Activated CD4-positive, alpha-beta T cell treated with anti-CD3 and anti-CD28 coated beads, Interleukin-2, amount 50 U/mL, for 24 hours (primary cell): ENCODE data around the gene EPN3.

ENCODE experiments used
- DNase-seq, 2 donors: peaks; one replicate each; pipeline ENCODE4 v3.0.0-alpha.2; 2020; ENCODE audit warnings: low read depth in 1 of 2, low spot score in 1 of 2

Gene EPN3

GRCh38 chr17:50532452-50533024, at the start of gene EPN3:
Gene EPN3 (plus strand): TSS chr17:50532735. CDS start chr17:50536557, 3,822 bp downstream.
- DNase-seq: no peak

- no peak for DNase-seq
Measured at GRCh38 chr17:50483266-50483665, 49.3 kb upstream of the EPN3 start.

GRCh38 chr17:50484386-50485155, 48.0 kb upstream of the EPN3 start:
- DNase-seq: no peak

DNA sequence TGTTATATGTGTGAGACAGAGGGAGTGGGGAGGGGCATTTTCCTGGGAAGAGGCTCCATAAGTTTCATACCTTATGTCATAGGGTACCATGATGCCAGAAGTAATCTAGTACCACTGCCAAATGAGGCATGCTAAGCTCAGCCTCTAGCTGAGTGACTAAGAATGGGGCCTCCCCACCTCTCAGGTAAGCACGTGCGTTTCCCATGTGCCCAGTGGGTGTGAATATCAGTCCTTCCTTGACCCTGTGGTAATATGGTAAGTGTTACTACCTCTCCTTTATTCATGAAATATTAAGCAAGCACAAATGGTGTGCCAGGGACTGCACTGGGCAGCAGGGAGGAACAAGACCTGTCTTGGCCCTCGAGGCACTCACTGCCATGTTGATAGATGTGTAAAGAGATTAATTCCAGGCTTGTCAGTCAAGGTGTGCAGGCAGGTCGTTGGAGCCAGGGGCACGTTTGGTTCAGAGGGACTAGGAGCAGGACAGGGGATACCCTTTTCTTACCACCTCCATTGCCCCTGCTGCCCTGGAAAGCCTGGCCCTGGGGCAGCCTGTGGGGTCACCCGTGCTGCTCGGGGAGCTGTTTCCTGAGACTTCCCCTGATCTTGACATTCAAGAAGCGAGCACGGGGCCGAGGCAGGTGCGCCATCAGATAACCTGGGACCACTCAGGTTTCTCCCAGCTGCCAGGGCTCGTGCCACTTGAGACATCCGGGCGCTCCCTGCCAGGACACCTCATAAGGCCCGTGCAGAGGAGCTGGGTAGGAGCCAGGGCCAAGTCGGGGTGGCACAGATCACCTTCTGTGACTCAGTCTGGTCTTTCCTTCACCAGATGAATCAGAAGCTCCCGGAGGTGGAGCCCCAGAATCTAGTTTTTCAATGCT, 45.1 kb upstream of the EPN3 start:
- no peak for DNase-seq

- DNase-seq: no peak
Measured at GRCh38 chr17:50488880-50489279, 43.7 kb upstream of the EPN3 start.

DNA sequence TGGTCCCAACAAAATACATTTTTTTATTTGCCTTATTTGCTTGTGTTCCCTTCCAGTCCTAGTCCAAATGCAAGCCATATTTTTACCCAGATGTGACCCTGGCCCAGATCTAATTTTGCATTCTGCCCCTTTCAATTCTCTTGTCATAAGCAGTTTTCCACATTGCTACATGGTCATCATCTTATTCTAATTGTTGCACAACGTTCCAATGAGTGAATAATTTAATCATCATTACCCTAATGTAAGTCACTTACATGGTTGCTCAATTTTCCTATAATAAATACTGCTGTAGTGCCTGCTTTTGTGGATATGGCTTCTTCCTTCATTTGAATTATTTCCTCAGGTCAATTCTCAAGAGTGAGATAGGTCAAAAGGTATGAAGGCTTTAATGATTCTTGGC, 41.0 kb upstream of the EPN3 start:
- no peak for DNase-seq

DNA sequence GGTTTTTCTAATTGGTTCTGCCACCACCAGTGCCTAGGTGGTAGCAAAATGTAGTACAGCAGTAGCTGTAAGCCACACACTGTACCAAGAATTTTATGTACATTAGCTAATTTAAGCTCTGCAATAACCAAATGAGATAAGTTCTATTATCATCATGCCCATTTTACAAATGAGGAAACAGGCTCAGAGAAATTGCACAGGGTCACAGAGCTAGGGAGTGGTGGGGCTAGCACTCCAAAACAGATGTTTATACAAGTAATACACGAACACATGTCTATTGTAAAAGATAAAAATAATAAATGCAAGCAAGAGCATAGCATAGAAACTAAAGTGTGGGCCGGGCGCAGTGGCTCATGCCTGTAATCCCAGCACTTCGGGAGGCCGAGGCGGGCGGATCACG, 40.3 kb upstream of the EPN3 start:
- DNase-seq: no peak

DNA sequence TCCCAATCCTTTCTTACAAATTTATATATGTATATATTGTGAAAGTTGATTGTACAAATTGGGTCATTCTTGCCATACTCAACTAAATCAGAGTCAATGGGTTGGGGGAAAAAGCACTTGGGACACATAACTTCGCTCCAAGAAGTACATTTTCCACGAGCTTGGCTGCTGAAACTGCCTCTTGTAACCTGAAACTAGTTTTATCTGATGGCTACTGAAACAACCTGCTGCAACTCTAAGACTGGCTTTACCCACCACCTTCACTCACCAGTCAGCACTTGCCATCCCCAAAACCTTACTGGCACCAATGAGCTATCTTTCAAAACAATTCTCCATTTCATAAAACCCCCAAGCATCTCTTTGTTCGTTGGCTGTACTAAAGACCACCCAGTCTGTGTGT, 38.8 kb upstream of the EPN3 start:
- DNase-seq: no peak

DNA sequence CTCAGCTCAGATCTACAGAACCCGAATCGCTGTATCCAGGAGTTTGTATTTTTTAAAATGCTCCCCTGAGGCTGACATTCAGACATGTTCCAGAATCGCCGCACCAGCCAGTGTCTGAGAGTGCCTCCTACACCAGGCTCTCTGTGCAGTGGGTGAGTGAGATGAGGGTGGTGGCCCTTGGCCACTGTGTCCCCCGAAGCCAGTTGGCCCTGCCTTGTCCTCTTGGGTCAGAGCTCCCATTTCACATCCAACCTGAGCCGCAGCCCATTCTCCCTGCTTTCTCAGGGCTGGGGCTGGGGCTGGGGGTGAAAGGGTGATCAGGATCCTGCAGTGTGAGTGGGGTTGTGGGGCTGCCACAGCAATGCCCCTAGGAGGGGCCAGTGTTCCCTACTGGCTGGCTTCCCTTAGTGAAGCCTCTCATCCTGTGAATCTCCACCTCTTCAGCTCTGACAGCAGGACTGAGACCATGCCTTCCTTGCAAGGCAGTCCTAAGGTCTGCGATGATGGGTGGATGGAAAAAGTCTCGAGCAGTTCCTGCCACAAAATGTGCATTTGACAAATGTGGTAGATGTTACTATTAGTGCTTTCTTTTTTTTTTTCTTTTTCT, 37.2 kb upstream of the EPN3 start:
- DNase-seq: no peak

DNA sequence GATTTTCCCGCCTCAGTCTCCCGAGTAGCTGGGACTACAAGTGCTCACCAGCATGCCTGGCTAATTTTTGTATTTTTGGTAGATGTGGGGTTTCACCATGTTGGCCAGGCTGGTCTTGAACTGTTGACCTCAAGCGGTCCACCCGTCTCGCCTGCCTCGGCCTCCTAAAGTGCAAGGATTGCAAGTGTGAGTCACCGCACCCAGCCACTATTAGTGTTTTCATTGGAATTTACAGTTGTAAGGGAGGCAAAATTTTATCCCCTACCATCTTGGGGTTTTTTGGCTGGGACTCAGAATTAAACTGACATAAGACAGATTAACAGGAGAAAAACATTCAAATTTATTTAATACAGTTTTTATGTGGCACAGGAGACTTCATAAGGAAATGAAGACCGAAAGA, 36.6 kb upstream of the EPN3 start:
- DNase-seq: no peak

DNA sequence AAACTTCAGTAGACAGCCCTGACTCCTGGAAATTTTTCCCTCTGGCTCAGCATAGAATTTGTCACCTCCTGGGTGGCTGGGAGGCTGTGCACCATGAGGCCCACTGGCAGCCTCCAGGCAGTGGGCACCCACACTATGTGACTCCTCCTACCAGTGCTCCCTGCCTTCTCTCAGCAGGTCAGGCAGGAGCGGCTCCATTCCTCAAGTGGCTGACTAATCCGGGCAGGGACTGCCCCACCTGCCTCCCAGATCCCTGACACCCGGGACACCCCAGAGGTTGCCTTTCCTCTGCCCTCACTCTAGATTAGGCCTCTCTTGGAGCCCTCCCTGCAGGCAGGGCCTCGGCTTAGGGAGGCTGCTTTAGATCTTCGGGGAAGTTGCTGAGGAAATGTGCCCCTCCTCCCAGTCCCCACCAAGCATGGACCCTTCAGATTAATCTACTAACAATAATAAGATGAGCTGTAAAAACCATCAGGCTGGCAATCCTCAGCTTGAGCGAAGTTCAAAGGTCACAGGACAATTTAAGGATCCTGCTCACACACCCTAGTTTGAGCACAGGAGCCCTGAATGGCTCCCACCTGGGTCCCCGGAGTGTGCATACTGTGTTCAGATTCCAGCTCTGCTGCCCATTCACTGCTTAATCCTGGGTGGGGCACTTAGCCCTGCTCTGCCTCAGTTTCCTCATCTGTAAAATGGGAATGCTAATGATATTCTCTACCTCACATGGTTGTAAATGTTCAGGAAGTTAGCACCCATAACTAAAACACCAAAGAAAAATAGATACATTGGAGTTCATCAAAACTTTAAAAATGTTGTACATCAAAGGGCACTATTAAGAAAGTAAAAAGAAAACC, 34.3 kb upstream of the EPN3 start:
- DNase-seq: no peak

GRCh38 chr17:50499270-50499669, 33.3 kb upstream of the EPN3 start:
- no peak for DNase-seq

GRCh38 chr17:50499721-50500120, 32.8 kb upstream of the EPN3 start:
- DNase-seq: no peak

DNA sequence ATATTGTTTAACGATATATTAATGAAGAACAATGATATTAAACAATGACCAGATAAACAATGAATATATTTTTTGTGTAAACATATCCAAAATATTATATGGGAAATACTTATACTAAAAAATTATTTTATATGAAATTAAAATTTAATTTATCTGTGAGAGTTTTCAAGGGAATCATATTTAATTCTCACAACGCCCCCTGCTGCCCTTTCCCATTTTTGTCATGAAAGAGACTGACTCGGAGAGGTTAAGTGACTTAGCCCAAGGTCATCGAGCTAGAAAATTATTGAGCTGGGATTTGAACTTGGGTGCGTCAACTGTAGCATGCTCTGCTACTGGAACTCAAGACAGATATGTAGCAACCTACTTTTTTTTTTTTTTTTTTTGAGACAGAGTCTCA, 31.5 kb upstream of the EPN3 start:
- no peak for DNase-seq

DNA sequence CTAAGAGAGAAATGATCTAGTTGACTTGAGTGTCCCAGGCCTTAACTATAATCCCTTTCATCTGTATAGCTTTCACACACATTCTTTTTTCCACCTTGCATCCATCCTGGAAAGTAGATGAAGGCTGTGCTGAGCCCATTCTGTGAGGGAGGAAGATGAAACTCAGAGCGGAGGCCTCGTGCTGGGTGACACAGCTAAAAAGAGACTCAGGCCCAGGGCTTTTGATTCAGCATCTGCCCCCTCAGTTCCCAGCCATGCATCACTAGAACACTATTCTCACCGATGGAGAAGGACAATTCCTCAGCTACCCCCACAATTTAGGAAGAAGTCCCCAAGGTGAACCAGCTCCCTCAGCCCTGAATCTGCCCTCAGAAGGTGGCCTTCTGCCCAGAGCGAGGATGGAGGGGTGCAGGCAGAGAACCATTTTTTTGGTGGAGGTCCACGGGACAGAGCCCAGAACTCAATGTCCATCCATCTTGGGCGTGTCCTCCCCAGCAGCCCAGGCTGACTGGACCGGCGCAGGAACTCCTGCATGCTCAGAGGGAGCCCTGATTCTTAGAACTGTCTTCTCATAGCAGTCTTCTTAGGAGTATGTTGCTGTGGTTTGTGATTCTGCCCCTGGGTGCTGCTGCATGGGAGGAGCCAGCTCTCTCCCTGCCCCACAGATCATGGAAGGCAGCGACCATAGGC, 30.1 kb upstream of the EPN3 start:
- DNase-seq: no peak

DNA sequence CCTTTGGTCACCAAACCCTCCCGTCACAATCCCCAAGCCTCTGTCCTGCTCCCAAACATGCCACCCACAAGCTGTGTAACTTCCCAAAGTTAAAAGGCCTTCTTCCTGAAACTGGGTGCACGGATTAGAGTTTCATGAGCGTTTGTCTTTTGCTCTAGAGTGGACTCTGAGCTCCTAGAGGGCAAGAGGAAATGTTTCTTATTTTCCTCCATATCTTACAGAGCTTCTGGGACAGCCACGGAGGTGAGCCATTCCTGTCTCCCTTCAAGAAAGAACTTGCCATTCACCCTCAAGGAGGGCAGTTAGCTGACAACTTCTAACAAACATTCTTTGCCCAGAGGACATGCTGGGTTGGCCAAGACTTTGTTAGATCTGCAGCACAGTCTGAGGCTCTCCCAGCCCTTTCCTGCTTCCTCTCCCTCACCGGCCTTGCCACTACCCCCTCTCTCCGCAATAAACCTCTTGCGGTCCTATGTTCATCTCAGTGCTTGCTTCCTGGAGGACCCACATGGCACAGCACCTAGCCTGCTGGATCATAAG, 26.9 kb upstream of the EPN3 start:
- no peak for DNase-seq

GRCh38 chr17:50506298-50506697, 26.2 kb upstream of the EPN3 start:
- DNase-seq: no peak

DNA sequence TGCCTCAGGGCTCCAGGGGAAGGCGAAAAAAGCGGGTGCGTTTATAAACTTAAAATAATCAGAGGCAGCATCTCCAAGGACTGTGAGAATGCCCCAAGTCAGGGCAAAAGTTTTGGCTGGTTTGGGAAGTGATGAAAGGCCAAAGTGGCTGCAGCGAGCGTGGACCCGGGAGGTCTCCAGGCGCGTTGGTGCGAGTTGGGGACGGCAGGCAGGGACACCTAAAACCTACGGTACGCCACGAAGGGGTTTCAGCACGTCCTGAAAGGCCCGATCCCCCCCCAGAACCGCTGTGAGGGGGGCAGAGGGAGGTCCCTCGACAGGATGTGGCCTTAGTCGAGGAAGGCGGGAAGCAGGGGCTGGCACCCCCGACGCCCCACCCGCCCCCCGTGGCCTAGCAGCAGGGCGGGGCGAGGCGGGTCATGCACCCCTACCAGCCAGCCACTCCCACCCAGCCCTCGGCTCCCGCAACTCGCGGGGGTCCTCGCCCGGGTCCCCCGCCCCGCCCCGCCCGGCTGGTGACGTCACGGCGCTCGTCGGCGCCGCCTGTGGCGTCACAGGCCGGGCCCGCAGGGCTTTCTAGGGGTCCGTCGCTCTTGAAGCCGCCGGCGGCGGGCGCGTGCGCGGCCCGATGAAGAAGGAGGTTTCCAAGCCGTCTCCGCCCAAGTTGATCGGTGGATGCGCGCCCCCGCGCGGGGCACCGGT, 24.5 kb upstream of the EPN3 start, which contains the start of gene MYCBPAP:
Gene MYCBPAP (plus strand): TSS at position 569 of the 702 bp plus-strand sequence. CDS start 236 bp downstream, outside the sequence.
- peak; percentile 50 to 73 for DNase-seq
